M059J (cell line): Measurements from ENCODE around the gene RRP1. TPM values are rescaled to one million over a fixed set of nuclear protein-coding genes. Genes with fewer than 3 reads are reported as not detected.

Experiments used
- DNase-seq: peaks from one replicate; pipeline ENCODE4 v3.0.0-alpha.2; 2012; ENCODE audit warnings: low read depth
- total RNA-seq: library from RNA; depleted of rRNA; stranded (reverse); fragments of >200 nt; shearing (Covaris generic); gene quantifications from 2 replicates; pipeline ENCODE4 v1.2.3, GENCODE V29; 2014

Gene RRP1
- total RNA-seq, 1 experiment from 2014 or later = 34.6 TPM

GRCh38 chr21:43775795-43776430, 13.5 kb upstream of the RRP1 start, which contains the start of gene CSTB:
TSS of gene CSTB (minus strand) at chr21:43776308. CDS start at chr21:43776269, 39 bp downstream.
- DNase-seq = peak; percentile 68

DNA sequence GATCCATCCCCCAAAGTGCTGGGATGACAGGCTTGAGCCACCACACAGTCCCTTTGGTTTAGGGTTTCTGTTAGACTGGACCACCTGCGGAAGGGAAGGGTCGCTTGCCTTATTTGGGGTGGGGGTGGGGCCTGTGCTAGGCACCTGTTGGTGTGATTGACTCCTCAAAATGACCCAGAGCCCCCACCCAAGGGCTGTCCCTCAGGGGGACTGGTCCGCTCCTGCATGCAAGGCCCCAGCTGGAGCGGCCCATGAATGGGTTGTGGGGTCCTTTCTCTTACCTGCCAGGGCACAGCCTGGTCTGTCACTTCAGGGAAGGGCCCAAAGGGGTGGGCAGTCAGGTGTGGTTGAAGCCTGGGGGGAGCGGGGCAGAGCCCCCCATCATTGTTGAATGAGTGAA, 11.4 kb upstream of the RRP1 start:
- DNase-seq = no peak

GRCh38 chr21:43778469-43779335, 10.7 kb upstream of the RRP1 start:
- no peak for DNase-seq

GRCh38 chr21:43779660-43780059, 9.7 kb upstream of the RRP1 start:
- no peak for DNase-seq

GRCh38 chr21:43781846-43782245, 7.5 kb upstream of the RRP1 start:
- DNase-seq = no peak

DNA sequence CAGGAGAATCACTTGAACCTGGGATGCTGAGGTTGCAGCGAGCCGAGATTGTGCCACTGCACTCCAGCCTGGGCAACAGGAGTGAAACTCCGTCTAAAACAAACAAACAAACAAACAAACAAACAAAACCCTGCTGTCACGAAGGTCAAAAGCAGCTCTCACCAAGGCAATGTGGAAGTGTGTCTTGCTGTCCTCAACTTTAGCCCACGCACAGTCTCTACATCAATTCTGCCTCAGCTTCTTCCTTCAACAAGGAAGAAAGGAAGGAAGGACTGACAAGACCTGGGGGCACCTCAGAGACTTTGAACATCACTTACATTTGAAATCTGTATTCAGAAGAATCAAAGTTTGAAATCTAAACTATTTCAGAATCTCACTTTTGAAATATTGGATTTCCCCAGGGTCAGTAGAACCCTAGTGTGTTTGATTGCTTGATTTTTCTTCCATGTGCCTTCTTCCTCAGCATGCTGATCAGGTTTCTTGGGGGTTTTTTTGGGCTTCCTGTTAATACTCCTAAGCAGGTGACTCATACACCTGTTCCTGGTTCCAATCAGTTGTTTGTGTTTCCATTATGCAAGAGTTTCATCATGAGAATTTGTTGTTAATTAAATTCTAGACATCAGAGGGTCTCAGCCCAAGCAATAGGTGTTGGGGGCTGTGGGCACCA, 6.8 kb upstream of the RRP1 start:
- DNase-seq = no peak

DNA sequence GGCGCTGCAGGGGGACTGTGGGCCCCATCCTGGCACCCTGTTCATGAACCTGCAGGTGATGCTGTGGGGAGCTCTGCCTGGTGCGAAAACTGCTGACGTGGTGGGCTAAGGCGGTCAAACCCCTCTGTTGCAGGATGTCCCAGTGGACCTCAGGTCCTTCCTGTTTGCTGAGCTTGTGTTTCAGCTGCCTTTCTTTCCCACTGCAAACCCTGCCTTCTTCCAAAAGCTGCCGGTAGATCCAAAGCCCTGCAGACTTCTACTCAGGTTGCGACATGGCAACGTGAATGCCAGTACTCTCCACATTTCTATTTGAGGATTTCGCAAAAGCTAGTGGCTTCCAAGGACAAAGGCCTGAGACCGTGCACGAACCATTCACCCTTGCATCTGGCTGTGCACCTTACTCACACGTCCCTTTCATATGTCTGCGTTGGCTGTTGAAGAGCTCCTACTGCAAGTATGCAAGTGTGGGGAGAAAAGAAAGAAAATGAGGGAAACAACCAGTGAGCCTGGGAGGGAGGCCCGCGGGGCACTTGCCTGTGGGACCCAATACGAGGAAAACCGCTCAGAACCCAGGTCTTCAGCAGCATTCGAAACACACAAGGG, 6.2 kb upstream of the RRP1 start:
- no peak for DNase-seq

- DNase-seq = no peak
Observed at GRCh38 chr21:43785134-43785533, 4.2 kb upstream of the RRP1 start.

DNA sequence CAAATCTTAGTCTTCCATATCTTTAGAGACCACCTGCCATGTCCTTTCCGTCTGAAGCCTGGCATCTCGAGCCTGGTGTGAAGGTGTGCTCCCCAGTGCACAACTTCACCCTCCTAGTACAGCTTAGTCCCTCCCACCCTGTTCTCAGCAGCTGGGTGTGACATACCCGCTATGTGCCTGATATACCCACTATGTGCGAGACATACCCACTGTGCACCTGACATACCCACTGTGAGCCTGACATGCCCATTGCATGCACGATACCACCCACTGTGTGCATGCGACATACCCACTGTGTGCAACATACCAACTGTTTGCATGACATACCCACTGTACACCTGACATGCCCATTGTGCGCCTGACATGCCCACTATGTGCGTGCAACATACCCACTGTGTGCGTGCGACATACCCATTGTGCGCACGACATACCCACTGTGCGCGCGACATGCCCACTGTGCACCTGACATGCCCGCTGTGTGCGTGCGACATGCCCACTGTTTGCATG, 3.0 kb upstream of the RRP1 start:
- no peak for DNase-seq

- no peak for DNase-seq
Observed at GRCh38 chr21:43786807-43787440, 2.5 kb upstream of the RRP1 start.

GRCh38 chr21:43790010-43790524, 690 bp downstream of the RRP1 start:
- no peak for DNase-seq

GRCh38 chr21:43792406-43792805, 3.0 kb downstream of the RRP1 start:
- no peak for DNase-seq

DNA sequence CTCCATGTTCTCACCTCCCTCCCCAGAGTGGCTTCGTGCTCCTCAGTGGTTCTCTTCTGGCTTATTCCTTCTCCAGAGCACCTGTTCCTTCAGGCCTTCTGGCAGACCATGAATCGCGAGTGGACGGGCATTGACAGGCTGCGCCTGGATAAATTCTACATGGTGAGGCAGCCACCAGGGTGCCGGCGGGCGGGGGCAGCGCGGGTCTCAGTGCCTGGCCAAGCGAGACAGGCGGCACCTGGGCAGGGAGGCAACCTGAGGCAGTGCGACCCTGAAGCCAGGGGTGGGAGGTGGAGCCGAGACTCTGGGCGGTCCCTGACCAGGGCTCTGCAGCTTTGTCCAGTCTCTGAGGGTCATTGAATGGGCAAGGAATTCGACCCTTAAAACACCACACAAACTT, 3.9 kb downstream of the RRP1 start:
- no peak for DNase-seq

DNA sequence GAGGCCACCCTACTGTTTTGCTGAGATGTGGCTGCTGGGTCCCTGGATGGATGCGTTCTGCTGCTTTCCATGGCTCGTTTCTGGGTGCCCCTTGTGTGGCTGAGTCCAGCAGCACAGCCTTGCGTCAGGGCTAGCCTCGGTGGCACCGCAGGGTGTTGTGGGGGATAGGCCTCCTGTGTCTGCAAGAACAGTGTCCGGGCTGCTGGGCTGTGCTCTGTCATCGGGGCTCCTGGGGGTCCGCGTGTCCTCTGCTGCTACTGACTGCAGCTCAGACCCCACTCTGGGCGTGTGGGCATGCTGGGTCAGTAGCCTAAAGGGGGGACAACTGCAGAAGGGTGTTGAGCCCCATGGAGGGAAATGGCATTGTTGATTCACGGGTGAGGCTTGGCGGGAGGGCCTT, 4.9 kb downstream of the RRP1 start:
- no peak for DNase-seq

GRCh38 chr21:43794857-43795256, 5.5 kb downstream of the RRP1 start:
- no peak for DNase-seq

DNA sequence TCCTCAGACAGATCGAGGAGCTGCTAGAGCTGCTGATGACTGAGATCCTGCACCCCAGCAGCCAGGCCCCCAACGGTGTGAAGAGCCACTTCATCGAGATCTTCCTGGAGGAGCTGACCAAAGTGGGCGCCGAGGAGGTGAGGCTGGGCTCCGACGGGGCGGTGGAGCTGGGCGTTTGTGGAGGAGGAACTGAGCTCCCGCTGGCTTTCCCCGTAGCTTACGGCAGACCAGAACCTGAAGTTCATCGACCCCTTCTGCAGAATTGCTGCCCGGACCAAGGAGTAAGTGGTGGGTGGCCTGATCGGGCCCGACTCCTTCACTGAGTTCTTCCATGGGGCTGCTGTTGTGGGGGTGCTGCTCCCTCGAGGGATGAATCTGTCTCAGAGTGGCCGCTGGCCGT, 8.0 kb downstream of the RRP1 start:
- no peak for DNase-seq

- no peak for DNase-seq
Observed at GRCh38 chr21:43797925-43798715, 8.7 kb downstream of the RRP1 start.

GRCh38 chr21:43799301-43799840, 10.0 kb downstream of the RRP1 start:
- DNase-seq = no peak

DNA sequence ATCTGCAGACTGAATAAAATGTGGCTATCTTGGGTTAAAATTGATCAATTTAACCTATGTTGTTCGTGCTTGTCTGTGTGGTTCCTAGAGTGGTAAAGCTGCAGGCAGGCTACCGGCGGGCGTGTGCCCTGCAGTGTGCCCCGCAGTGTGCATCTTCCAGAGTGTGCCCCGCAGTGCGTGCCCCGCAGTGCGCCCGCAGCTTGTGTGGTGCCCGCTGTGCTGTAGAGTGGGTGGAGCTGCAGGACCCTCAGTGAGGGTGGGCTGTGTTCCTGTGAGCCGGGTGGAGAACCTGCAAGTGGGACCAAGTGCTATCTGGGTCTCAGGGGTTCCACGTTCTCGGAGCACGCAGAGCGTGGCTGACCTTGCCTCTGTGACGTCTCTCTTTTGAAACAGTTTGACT, 10.7 kb downstream of the RRP1 start:
- no peak for DNase-seq

DNA sequence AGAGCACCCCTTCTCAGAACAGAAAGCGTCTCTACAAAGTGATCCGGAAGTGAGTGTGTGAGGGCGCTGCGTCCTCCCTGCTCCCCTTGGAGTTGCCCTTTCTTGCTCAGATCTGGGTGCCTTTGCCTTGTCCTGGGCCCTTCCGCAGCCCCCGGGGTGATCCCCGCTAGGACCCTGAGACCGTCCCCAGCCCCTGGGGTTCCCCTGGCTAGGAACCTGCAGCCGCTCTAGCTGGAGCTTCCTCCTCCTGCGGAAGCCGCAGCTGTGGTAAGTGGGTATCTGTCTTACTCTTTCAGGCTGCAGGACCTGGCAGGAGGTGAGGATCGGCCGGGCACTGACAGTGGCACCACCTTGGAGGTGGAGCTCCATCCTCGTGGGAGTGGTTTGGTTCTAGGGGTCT, 11.2 kb downstream of the RRP1 start:
- no peak for DNase-seq
